ENCODE measurements around the gene NEK7.
"Not testable (repeated sequence)": the region's sequence is repeated elsewhere in the genome, so short reads cannot be mapped to it uniquely, and the experiment has no call there.

The NEK7 gene

DNA sequence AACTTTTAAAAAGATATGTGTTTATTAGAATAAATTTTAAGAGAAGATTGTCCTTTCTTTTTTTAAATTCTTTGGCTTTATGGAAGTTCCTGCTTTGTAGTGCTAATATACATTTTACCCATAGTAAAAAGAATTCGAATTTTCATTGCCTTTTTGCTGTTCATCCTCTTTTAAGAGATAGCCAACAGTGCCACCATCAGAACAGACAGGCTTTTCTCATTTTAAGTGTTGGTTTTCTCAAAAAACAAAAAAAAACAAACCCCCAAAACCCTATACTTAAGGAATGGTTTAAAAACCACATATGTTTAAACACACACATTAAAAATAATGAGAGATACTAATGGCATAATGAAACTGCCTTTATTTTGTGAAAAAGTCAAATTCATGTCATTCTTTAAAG is 118.8 kb downstream of the NEK7 start:
- no peak overlapping the region for H3K4me3 ChIP-seq (ENCODE audit: low read length)
- no peak for TF ChIP-seq ZNF274 (IDR thresholded peaks at IDR 0.05; ENCODE audit: low read depth, low read length)

DNA sequence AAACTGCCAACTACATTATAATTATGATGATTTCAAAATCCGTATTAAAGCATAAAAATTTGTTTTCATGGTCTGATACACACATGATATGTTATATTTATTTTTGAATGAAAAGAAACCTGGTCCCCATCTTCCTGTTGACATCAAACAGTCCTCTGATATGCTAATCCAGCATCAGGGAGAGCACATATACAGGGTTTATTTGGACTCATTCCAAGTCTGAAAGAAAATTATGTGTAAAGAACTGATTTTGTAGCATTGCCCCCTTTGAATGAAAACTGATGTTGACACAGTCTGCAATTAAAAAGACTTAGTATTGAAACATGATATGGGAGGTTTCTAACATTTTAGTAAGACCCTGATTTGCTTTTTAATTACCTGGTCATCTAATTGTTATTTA is 119.4 kb downstream of the NEK7 start:
- TF ChIP-seq ZNF274 (IDR thresholded peaks at IDR 0.05; ENCODE audit: low read depth, low read length), result no peak
- no peak overlapping the region for H3K4me3 ChIP-seq (ENCODE audit: low read length)

DNA sequence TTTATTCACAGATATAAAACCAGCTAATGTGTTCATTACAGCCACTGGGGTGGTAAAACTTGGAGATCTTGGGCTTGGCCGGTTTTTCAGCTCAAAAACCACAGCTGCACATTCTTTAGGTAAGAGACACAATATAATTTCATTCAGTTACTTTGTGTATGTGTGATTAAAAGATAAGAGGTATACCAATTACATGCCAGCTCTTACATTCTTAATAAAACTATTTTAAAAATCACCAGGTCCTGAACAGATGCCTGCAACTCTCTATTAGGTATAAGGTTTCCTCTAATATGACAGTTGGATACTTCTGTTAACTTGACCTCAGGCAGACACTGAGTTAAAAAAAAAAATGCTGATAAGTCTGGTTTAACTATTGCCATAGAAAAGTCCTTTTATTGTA is 122.1 kb downstream of the NEK7 start:
- no peak overlapping the region for H3K4me3 ChIP-seq (ENCODE audit: low read length)
- no peak for TF ChIP-seq ZNF274 (IDR thresholded peaks at IDR 0.05; ENCODE audit: low read depth, low read length)

DNA sequence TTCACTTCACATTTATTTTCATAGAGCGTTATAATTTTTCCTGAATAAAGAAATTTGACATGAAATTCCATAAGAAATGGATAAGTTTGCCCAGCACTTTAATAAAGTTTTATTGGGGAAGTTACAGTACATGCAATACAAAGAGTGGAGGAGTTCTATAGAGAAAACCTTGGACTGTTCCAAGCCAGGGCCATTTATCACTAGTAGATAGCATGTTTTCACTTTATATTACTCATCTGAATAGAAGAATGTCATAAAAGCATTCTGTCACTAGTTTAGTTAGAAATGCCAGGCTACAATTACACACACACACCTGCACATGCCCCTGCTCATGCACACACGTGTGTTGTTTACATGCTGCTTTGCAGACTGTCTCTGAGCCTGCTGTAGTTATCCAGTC is 123.3 kb downstream of the NEK7 start:
- no peak overlapping the region for H3K4me3 ChIP-seq (ENCODE audit: low read length)
- no peak for TF ChIP-seq ZNF274 (IDR thresholded peaks at IDR 0.05; ENCODE audit: low read depth, low read length)

DNA sequence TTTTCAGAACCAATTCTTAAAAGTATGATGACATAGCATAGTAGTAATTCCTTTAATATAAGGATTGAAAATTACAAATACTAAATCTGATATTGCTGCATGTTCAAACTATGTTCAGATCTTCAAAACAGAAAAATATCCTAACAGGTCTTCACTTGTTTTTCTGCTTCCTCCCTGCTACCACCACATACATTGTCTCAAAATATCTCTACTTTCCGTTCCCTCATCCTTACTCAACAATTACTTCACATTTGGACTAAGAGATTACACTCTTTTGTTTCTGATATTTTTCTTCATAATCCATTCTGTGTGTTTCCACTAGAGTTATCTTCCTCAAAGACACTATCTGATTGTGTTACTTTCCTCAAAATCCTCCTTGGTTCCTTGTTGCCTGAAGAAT is 125.1 kb downstream of the NEK7 start:
- TF ChIP-seq ZNF274 (IDR thresholded peaks at IDR 0.05; ENCODE audit: low read depth, low read length), result no peak
- no peak overlapping the region for H3K4me3 ChIP-seq (ENCODE audit: low read length)

DNA sequence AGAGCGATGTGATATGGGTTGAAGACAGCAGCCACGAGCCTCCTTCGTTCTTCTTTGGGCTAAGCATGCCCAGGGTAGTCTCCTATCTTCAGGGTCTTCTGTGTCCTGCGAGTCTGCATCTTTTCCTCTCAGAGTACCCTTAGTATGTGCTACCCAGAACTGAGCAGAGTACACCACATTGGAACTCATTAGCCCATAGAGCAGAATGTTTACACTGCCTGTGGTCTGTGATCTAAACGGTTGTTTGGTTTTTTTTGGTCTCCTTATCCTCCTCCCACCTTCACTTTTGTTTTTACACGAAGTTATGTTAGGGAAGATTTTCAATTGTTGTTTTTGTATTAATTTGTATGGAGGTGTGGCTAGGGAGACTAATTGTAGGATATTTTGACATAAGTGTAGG is 126.4 kb downstream of the NEK7 start:
- TF ChIP-seq ZNF274 (IDR thresholded peaks at IDR 0.05; ENCODE audit: low read depth, low read length), result no peak
- H3K4me3 ChIP-seq (ENCODE audit: low read length), result no peak overlapping the region

DNA sequence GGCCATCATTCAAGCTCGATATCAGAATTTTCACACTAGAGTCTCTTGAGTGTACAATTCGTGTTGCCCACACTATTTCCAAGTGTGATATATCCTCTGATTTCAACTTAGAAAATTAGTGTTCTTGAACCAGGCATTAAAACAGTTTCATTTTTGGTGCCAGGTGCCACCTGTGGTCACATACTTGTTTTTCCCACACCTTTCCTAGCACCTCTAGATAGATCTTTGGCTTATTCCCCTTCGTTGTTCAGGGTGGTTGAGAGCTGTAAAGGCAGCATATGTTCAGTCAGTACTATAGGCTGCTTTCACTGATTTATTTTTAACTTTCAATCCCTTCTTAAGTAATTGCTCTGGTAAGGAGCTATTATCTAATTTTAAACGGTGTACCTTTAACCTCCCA is 131.1 kb downstream of the NEK7 start:
- H3K4me3 ChIP-seq (ENCODE audit: low read length), result no peak overlapping the region
- TF ChIP-seq ZNF274 (IDR thresholded peaks at IDR 0.05; ENCODE audit: low read depth, low read length), result no peak

DNA sequence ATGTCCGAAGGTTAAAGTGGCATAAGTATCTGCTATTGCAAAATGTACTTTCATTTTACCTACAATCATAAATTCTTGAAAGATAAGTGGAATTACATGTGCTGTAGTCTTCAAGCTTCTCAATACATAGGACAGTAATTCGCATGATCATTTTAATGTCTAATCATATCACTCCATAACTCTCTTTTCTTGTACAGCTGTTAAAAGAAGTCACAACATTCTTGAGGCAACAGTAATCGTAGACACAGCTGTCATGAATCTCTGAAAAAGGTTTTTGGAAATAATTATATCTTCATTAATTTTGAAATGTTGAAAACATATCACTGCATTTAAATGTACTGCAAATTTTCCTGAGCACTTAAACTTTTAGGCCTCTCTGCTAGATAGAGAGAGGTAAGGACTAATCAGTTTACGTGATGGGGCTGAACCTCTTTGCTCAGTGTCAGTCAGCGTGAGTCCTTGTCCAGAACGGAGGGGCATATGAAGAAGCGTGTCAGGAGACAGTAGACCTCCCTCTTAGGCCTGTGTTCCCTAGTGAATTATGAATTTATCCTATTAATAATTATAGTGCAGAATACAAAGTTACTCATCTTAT is 133.4 kb downstream of the NEK7 start:
- H3K4me3 ChIP-seq (ENCODE audit: low read length), result no peak overlapping the region
- no peak for TF ChIP-seq ZNF274 (IDR thresholded peaks at IDR 0.05; ENCODE audit: low read depth, low read length)

DNA sequence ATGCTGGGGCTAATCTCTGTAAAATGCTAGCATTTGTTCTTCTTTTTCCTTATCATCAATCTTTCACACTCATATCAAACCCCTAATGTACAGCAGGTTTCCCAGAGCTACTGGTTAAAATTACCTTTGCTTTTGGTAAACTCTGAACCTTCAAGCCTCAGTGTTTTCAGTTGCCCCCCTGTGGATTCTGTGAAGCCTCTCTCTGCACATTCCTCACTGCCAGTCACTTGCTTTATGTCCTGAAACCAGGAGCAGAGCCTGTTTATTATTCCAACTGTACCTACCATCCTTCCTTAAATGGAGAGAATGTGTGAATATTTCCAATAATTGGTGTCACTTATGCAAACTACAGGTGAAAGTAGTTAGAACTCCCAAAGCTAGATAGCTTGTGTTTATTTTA is 134.2 kb downstream of the NEK7 start:
- TF ChIP-seq ZNF274 (IDR thresholded peaks at IDR 0.05; ENCODE audit: low read depth, low read length), result no peak

DNA sequence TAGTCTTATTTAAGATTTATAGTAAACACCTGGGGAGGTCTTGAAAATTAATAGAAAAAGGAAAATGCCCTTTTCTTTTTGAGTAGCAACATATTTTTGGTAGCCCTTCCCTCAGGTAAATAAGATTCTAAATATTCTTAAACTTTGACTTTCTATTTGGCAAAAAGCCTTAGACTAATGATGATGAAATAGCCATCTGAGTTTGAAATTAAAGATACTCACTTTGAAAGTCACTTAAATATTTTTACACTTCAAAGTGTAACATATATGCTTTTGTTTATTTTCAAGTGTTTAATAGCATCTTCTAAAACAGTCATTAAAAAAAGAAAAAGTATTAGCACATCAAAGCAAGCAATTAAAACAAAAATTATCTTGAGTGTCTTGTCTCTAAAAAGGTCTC is 135.1 kb downstream of the NEK7 start:
- TF ChIP-seq ZNF274 (IDR thresholded peaks at IDR 0.05; ENCODE audit: low read depth, low read length), result no peak
- H3K4me3 ChIP-seq (ENCODE audit: low read length), result no peak overlapping the region

More for the DNA sequence above, 134.2 kb downstream of the NEK7 start:
- no peak overlapping the region for H3K4me3 ChIP-seq (ENCODE audit: low read length)

DNA sequence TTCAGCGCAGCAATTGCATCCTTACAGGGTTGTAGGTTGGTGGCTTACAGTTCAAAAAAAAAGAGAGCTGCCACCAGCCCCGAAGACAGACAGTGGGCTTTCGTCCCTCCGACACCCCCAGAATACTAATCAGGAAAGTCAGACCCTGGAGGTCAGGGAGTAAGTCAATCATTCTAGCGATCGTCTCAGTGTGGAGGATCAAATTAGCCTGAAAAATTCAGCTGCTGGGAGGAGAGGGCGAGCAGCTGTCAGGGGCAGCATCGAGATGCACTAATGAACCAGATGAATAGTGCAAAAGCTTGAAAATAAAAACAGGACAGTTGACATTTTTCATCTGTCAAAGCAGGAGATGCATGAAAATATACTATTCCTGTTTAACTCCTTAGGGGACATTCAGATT is 138.4 kb downstream of the NEK7 start:
- no peak for TF ChIP-seq ZNF274 (IDR thresholded peaks at IDR 0.05; ENCODE audit: low read depth, low read length)
- H3K4me3 ChIP-seq (ENCODE audit: low read length), result no peak overlapping the region

DNA sequence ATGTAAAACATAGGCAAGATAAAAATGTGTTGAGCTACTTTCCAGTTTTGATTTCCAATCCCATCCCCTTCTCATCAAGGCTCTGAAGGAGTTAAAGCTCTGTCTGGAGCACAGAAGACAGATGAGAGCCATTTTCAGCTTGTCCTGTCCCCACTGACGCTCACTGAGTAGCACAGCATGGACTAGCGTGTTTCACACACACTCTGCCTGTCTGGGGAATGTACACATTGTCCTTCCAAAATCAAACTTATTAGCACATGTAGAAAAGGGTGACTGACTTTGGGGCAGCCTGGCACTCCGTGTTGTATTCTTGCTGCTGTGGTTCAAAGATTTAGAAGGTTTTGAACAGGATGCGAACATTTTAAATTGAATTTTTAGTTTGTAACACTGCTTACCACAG is 139.2 kb downstream of the NEK7 start:
- H3K4me3 ChIP-seq (ENCODE audit: low read length), result no peak overlapping the region
- TF ChIP-seq ZNF274 (IDR thresholded peaks at IDR 0.05; ENCODE audit: low read depth, low read length), result no peak

DNA sequence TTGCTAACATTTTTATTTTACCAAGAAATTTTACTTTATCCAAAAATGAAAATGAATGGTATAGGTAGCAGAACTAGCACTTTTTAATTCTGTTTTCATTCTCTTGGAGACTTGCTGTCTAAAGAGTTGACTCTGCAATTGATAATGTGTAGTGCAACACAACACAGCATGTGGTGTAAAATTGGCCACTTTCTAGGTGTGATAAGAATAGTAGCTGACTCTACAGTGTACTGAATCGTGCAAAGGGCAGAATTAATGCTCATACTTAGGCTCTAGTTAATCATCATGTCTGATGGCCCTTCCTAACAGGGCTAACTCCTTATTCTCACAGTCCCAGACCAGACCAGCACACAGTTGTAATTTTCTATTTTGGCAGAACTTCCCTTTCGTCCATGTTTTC is 140.5 kb downstream of the NEK7 start:
- TF ChIP-seq ZNF274 (IDR thresholded peaks at IDR 0.05; ENCODE audit: low read depth, low read length), result no peak
- H3K4me3 ChIP-seq (ENCODE audit: low read length), result no peak overlapping the region

DNA sequence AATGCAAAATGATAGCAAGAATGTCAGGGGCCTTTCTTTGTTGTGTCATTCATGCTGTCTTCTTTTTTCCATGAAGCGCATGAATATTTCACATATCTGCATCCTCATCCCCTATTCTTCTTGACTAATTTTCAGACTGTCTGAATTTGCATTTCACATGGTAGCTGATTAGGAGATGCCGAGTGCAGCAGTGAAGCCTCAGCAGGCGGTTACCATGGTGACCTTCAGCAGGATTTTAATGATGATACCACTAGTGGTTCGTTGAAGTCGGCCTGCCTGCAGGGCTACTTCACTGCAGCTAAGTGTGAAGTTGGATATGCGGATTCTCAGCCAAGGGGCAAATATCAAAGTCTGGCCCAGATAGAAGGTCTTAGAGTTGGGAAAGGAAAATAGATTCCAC is 141.8 kb downstream of the NEK7 start:
- no peak for TF ChIP-seq ZNF274 (IDR thresholded peaks at IDR 0.05; ENCODE audit: low read depth, low read length)
- H3K4me3 ChIP-seq (ENCODE audit: low read length), result no peak overlapping the region

DNA sequence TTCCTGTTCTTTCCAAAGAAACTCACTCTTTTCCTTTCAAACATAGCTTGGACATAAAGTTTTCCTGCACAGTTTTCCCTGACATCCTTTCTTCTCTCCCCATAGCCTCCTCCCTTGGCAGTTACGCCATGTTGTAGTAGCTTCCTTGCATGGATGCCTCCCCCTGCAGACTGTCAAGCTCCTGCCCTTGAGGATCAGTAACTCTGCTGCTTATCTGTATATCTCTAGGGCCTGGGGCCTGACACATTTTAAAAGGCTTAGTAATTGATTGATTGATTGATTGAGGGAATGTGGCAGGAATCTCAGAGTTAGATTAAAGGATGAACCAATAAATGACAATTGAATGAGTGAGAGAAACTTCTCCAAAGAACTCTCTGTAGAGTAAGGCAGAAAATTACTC is 143.7 kb downstream of the NEK7 start:
- no peak for TF ChIP-seq ZNF274 (IDR thresholded peaks at IDR 0.05; ENCODE audit: low read depth, low read length)
- H3K4me3 ChIP-seq (ENCODE audit: low read length), result no peak overlapping the region

DNA sequence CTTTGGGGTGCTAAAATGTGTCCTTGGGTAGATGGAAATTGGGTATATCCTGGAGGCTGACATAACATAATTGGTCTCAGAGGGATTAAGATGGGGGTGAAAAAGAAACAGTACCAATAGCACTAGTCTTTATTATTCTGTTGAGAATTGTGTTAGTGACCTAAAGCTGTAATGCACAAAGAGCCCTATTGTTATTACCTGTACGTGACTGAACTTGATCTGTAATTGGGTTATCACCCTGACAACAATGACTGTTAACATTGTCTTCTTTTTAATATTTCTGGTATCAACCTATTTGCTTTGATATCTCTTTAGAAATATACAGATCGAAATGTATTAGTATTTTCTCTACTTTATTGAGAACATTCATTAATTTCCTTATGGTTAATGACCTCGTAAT is 147.6 kb downstream of the NEK7 start:
- no peak for TF ChIP-seq ZNF274 (IDR thresholded peaks at IDR 0.05; ENCODE audit: low read depth, low read length)
- no peak overlapping the region for H3K4me3 ChIP-seq (ENCODE audit: low read length)

DNA sequence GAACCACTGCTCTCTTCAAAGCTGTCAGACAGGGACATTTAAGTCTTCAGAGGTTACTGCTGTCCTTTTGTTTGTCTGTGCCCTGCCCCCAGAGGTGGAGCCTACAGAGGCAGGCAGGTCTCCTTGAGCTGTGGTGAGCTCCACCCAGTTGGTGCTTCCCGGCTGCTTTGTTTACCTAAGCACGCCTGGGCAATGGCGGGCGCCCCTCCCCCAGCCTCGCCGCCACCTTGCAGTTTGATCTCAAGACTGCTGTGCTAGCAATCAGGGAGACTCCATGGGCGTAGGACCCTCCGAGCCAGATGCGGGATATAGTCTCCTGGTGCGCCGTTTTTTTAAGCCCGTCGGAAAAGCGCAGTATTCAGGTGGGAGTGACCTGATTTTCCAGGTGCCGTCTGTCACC is 158.0 kb downstream of the NEK7 start:
- H3K4me3 ChIP-seq (ENCODE audit: low read length), result not testable (repeated sequence)

DNA sequence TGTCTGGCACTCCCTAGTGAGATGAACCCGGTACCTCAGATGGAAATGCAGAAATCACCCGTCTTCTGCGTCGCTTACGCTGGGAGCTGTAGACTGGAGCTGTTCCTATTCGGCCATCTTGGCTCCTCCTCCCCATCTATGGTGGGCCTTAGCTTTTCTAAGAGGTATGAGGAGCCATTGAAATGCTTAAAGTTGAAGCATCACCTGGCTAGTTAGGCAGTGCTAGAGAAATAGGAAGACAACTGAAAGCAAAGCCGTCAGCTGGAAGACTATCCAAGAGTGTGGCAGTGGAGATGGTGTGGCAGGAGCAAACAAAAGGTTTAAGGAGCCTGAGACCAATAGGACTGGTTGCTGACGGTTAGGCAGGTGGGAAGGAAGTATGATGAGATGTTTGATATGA is 158.5 kb downstream of the NEK7 start:
- not testable (repeated sequence) for H3K4me3 ChIP-seq (ENCODE audit: low read length)
